DMS 273 treated with DMSO at 0.1 percent for 48 hours (cell line): Measurements from ENCODE around the gene GAL.
A peak's percentile ranks its signal among the peaks of the same experiment; 100 is the strongest.

Experiments
- DNase-seq: peaks from one replicate; lab custom pipeline; 2025; lab: John Stamatoyannopoulos, UW

GAL gene

DNA sequence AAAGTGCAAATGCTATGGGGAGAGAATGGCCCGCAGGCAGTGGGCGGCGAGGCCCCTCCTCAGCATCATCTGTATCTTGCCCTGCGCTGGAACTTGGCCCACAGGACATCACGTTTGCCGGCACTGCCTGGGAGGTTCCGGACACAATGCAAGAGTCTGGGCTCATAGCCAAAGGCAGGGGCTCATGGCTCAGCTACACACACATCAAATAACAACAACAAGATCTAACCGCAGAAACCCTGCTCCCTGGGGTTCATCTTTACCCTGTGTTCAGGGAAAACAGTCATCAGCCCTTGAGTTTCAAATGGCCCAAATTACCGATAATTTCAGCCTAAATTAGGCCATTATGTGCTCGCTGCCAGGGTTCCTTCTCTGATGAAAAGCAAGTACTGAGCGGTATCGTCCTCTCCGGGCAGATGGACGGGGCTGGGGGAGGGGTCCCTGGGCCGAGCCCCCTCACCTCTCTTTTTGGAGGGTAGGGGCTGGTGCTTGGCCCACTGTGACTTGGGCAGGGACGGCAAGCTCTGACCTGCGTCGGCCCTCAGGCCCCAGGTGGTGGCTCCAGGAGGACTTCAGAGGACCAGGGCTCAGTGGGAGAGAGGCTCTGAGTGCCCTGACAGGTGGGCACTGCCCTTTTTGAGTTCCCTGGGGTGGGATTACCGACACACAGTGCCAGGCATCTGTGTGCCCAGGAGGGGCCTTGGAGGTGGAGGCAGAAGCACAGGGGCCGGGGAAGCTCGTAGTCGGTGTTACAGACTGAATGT, 25.0 kb upstream of the GAL start:
- peak; percentile 29 for DNase-seq

DNA sequence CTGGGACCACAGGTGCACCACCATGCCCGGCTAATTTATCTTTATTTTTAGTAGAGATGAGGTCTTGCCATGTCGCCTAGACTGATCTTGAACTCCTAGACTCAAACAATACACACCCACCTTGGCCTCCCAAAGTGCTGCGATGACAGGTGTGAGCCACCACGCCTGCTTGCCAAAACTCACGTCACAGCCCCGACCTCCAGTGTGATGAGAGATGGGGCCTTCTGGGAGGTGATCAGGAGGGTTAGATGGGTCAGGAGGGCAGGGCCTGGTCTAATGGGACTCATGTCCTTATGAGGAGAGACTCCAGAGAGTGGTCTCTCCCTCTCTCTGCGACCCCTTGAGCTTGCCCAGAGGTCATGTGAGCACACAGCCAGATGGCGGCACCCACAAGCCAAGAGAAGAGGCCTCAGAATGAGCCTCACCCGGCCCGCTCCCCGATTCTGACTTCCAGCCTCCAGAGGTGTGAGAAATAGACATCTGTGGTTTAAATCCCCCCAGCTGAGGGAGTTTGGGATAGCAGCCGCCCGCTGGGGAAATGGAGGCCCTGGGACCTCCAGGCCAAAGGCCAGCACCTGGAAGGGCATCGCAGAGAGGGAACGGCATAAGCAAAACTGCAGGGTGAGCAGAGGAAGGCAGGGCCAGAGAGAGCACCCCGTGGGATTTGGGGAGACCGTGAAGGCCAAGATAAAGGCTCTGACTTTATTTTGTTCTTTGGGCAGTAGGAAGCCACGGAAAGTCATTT, 24.1 kb upstream of the GAL start:
- no peak for DNase-seq

DNA sequence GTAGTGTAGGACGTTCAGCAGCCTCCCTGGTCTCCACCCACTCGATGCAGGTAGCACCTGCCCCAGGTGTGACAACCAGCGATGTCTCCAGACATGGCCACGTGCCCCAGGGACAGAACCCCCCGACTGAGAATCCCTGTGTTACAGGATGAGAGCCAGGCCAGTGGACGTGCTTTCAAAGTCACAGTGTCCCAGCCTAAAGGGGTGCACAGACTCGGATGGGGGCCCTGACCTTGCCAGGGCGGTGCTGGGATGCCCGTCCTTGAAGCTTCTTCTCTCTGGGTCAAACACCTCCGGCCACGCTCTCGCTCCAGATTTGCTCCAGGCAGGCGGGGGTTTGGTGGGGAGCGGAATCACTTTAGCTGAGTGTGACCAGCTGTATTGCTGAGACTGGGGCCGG, 23.3 kb upstream of the GAL start:
- DNase-seq, result no peak

DNA sequence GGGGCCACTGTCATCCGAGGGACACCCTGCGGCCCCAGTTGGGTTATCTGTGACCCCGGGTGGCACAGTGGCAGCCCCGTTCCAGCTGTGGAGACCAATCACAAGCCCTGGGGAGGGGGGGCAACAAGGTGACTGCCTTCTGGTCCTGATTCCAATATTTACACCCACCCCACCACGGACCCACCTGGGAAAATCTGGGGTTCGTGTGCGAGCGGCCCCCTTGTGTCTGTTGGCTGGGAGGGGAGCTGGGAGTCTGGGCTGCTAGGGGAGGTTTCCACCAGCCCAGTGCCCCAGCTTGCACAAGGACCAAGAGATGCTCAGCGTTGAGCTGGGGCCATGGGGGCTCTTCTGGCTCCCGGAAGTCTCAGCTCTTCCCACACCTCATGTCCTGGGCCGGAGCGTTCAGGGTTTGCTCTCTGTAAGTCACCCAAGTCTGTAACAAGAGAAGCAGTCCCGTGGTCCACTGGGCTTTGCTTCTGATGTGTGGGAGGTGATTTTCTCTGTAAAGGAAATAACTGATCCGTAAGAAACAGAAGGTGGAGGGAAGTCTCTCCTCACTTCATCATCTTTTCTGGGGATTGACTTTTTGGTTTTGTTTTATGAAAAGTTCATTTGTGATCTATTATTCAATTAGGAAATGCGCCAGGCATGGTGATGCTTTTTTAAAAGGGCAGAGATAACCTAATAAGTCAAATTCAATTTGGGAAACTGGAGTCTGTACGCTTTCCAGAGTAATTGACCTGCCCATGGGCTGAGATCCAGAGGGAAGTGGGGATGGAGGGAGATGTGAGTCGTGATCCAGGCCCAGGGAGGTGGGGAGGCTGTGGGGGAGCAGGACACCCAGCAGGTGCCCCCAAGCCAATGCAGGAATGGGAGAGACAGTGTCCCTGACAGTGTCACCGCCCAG, 22.4 kb upstream of the GAL start:
- no peak for DNase-seq

DNA sequence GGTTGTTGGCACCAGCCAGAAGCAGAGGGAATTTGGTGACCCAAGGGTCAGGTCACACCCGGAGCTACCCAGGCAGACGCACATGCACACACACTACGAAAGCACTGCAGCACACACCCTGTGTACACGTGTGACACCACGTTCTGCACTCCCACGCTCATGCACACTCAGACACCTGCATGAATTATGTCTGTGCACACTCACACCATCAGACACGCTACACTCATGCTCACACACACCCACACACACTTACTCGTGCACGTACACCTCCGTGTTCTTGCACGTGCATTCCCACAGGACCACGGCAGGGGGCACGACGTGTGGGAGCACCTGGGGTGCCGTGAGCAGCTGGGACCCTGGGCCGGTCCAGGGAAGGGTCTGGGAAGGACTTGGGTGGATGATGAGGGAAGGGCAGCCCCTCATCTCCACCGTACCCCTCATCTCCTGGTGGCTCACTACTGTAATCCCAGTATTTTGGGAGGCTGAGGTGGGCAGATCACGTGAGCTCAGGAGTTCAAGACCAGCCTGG, 20.8 kb upstream of the GAL start:
- no peak for DNase-seq

DNA sequence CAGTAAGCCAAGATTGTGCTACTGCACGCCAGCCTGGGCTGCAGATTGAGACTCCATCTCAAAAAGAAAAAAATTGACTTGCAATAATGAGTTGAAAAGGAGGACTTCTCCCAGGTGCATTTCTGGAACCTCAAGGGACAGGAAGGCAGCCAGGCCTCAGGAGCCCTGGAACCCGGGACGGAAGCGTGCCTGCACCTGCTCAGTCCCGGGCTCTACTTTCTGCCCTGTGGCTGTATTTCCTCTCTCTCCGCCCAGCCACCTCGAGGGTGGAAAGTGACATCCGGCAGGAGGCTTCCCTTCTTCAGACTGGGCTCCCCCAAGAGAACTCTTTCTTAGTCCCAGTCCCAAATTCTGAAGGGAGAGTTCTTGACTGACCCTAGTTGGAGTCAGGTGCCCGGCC, 20.2 kb upstream of the GAL start:
- DNase-seq, result no peak

DNA sequence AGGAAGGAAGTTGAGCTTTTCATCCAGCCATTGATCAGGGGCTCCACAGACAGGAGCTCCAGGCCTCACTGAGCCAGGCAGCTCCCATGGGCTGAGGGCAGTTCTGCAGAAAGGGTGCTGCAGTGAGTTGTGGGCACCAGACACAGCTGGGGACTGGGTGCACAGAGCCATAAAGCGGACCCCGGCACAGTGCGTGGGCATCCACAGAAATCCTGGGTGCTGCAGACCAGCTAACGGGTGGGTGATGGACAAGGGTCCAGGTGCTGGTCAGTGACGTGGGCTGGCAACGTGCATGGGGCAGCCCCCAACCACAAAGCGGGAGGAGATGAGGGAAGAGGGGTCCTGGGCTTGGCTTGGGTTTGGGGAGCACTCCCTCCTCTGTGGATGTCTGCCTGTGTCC, 19.4 kb upstream of the GAL start:
- no peak for DNase-seq

DNA sequence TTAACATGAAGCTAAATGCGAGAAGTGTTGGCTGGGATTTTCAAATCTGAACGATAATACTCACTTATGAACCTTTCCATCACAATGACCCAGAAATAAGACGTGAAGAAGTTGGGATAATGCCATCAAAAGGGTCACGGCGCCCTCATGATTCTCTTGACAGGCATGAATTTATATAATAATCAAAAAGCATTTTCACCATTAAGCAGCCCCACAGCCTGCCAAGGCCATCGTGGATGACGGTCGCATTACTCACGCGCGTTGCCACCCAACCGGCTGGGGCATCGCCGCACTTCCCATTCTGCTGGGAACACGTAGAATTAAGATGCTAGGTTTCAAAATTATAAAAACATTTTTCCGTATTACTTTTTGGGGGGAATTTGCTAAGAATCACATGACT, 18.9 kb upstream of the GAL start:
- no peak for DNase-seq

DNA sequence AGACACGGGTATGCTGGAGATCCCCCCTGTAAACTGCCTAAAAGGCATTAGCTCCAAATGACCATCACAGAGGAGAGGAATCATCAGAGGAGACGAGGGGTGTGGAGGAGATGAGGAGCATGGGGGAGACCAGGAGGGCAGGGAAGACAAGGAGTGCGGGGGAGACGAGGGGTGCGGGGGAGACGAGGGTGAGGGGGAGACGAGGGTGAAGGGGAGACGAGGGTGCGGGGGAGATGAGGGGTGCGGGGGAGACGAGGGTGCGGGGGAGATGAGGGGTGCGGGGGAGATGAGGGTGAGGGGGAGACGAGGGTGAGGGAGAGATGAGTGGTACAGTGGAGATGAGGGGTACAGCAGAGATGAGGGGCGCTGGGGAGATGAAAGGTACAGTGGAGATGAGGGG, 17.5 kb upstream of the GAL start:
- DNase-seq, result no peak

DNA sequence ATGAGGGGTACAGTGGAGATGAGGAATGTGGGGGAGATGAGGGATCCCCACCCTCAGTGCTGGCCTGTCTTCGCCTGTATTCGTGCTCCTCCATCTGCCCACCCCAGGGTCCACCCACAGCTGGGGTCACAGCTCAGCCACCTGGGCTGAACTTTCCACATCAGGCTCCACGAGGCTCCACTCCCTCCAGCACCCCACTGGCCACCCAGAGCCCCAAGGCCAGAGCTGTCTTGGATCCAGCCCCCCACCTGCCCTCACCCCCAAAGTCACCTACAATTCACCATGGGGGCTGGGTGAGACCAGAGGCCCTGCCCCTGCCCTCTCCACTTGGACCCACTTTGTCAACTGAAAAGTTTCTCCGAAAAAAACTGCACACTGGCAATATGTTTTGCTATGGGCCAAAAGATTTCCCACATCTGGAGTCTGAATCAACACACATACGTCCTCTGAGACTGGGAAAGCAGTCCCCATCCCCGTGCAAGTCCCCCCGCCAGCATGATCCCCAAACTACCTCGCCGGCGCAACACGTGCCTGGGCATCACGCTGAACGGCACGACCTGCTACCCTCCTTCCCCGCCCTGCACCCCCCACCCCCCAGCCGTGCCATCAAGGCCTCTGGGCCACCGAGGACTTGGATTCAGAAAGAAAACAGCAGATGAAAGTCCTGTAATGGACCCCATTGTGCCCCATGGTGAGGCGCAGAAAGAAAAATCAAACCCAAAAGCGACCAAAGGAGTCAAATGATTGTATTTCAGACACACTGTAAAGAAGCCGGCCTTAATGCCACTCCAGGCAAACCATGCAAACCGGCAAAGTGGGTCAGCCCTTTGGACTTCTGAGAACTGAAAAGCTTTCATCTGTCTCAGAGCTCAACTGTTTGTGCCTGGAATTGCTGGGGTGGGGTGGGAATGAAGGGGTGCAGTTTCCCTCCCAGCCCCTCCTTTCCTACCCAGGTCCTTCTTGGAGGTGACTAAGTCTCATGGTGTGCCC, 16.5 kb upstream of the GAL start:
- DNase-seq, result no peak

DNA sequence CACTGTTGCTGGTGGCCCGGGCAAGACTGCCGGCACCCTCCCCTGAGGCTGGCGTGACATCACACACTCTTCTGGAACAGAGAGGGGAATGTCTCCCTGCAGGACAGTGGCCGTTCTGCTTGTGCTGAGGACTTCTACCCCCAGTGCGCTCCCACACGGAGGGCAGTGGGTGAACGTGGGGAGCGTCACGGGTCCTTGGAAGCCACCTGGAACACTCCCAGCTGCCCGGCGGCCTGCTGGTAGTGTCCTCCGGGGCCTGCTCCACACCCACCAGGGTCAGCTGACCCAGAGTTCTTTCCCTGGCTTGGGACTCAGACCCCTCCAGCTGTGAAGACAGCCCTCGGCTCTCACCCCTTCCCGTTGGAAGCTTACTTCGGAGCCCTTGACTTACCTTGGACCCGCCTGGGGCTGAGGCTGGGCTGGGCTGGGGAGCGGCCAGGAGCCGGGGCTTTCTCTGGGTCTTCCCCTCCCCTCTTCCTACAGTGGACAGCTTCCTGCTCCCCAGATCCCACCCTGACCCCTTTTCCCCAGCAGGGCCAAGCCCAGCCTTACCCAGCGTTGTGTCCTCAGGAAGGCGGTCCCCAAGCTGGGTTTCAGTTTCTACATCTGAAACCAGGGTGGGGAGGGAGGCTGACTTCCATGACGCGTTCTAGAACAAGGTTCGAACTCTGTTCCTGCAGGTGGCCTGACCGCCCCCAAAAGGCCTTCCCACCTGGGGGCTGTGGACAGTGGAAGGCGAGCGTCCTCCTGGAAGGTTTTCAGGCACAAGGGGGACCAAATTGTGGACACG, 14.8 kb upstream of the GAL start:
- no peak for DNase-seq

DNA sequence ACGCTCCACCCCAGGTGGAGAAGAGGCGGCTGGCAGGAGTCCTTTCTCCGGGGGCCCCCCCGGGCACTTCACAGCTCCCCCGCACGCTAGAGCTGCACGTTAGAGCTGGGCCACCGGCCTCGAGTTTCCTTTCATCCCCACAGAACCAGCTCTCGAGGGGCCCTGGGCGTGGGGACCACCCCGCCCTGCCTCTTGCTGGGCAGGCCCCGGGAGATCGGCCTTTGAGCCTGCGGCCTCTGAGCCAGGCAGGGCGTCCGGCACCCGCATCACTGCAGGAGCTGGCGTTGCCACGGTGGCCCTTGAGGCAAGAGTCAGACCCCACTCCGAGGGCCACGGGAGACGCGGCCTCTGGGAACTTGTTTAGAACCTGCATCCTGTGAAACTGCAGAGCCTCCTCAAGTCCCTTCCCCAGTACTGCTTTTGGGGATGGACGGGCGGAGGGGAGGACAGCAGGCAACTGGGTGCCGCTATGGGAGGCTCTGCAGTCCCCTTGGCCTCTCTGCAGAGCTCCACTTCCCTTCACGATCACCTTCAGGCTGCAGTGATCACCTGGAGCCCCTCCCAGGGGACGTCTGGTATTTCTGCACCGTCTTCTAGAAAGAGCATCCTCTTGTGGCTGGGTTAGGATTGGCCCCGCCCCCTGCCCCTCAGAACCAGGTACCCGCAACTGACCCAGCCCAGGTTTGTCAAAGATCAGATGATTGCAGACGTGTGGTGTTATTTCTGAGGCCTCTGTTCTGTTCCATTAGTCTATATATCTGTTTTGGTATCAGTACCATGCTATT, 13.9 kb upstream of the GAL start:
- no peak for DNase-seq

DNA sequence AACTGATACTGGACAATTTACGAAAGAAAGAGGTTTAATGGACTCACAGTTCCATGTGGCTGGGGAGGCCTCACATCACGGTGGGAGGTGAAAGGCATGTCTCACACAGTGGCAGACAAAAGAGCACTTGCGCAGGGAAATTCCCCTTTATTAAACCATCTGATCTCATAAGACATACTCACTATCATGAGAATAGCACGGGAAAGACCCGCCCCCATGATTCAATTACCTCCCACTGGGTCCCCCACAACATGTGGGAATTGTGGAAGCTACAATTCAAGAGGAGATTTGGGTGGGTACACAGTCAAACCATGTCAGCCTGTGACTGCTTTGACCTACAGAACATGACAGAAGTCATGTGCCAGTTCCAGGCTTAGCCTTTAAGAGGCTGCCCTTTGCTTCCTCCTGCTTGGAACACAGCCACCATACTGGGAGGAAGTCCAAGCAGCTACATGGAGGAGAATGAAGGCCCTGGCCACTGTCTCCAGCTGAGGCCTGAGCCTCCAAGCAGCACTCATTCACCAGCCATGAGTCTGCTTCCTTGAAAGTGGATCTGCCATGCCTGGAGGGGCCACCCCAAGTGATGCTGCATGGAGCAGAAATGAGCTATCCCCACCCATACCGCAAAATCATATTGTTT, 10.9 kb upstream of the GAL start:
- no peak for DNase-seq

DNA sequence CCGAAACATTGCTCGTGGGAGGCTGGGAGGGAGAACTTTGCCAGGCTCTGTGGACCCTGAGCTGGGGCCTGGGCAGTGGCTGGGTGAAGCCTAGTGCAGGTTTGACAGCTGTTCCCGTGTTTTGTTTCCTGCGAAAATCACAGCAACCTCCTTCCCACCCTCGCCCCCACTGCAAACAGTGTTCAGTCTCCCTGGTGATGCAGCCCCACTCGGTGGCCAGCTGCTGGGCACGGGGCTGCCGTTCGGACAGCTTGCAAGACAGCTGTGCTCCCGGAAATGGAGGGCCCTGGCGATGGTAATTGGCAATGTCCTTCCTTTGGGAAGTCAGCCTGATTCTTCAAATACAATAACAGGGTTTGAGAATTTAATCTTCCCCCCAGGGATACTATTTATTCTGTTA, 10.4 kb upstream of the GAL start:
- no peak for DNase-seq

DNA sequence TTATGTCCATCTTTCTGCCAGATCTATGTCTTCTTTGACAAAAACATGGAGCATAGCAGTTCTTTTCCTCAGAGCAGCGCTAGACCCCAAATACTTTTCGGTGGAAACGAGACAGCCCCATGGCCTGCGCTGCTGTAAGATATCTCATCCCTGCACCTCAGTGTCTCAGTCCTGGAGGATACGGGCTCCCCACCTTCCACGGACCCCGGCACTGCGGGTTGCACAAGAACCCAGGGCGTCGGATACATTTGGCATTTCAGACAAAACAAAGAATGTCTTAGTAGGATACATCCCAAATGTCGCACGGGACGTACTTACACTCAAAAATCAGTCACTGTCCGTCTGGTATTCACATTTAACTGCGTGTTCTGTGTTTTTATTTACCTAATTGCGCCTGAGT, 9.9 kb upstream of the GAL start:
- DNase-seq, result no peak

DNA sequence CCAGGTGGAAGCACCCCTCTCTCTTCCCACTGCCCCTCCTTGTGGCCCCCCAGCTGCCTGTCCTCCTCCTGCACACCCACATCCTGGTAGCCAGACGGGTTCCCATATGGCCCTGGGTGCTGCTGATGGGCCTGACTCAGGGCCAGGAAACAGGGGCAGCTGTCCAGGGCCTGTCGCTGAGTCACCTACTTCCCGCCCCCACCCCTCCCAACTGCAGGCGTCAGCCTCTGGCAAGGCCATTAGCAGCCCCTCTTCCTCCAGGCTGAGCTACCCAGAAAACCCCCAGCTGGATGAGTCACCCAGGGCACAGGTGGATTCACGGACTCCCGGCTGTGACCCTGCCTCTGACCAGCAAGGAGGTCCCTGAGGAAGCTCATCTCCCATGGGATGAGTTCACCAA, 6.9 kb upstream of the GAL start:
- peak; percentile 19 for DNase-seq

DNA sequence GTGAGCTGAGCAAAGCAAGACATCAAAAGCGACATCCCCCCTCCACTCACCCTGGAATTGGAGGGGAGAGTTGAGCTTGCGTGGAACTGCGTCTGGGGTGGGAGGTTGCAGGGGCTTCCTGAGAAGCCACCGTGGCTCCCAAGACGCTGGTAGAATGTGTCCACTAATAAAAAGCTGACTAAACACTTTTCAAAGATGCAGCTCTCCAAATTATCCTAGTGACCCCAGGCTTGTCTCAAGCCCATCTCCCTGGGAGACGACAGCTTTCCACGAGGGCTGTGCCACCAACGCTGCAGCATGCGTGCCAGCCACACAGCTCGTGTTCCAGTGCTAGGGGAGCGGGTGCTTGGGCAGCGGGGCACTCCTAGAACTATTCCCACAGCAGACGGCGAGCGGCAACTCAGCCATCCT, 6.3 kb upstream of the GAL start:
- DNase-seq, result no peak

DNA sequence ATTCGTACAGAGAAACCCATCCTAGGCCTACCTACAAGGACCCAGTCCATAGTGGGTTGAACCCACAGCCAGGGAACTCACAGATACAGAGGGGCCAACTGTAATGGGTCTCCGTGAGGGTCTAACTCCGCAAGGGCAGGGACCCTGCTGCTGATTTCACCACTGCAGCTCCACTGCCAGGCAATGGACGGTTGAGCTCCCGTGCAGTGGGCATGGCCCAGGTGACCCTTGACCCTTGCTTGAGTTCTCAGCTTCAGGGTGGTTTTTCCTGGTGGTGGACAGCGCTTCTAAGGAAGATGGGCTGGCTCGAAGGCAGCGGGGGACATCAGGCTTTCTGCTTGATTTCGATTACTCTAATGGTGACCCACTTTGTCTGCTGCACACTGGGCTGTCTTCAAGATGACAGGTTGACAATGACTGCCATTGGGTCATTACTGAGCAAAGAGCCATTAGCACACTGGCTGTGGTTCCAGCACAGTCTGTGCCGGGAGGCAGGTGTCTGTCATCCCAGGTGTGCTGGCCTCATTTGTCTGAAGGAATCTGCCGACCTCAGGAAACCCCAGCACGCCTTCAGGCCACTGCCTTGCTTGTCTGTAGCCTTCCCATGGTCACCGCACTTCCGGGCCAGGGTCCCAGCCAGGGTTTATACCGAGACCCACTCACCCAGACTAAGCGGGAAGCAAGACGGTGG, 3.7 kb upstream of the GAL start:
- no peak for DNase-seq
